ENCODE measurements around the gene HIGD2B.
"Not testable (repeated sequence)": the region's sequence is repeated elsewhere in the genome, so short reads cannot be mapped to it uniquely, and the experiment has no call there.

Gene HIGD2B

DNA sequence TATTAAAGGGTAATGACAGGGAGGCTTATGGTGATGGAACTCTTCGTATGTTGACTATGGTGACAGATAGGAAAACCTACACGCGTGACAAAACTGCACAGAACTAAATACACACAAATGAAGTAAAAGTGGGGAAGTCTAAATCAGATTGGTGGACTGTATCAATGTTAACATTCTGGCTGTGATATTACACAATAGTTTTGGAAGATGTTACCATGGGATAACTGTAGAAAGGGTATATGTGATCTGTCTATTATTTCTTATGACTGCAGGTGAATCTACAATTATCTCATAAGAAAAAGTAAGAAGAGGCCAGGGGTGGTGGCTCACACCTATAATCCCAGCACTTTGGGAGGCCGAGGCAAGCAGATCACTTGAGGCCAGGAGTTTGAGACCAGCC lies 9.1 kb downstream of the HIGD2B start:
- no peak for DNase-seq (ENCODE audit: low read depth)

DNA sequence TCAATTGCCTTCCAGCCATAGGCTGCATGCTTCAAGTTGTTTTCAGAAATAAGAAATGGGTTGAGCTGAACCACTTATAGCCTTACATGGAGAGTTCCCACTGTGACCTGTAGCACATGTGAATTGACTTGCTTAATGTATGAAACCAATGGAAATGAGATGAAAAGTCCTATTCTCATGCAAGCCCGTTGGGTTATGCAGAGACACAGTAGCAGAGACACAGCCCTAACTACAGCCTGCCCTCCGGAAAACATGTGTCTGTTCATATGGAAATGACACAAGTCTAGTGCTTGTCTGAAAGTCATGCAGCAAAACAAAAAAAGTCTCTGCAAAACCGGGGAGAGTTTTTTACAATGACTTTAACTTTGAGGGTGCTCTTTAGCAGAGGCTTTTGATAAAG lies 14.5 kb downstream of the HIGD2B start:
- no peak for DNase-seq (ENCODE audit: low read depth)

DNA sequence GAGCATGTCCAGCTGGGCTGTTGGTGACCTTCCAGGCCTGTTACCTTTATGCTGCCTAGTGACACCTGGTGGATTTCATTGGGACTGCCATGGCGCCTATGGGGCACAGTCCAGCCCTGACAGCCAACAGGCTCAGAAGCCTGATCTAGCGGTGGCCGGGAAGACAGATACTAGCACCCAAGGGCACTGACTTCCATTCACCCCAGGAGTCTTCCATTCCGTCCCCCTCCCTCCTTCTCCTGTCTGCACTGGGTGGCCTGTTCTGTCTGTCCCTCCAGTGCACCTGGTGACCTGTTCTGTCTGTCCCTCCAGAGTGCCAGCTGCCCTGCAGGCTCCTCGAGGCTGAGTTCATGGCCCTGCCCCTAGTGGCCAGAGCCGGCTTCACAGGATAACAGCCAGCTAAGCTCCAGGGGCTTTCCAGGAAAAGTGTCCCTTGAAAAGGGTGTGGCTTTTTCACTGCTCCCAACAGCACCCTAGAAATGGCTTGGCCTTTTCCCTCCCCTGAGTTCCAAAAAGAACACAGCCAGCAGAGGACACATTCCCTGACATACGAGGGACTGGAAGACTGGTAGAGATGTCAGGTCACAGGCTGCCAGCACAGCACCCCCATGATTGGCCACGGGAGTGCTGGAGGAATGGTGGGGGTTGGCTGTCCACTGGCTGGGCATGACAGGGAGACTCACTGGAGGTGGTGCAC lies 15.2 kb downstream of the HIGD2B start:
- peak; percentile 45 for DNase-seq (ENCODE audit: low read depth)

DNA sequence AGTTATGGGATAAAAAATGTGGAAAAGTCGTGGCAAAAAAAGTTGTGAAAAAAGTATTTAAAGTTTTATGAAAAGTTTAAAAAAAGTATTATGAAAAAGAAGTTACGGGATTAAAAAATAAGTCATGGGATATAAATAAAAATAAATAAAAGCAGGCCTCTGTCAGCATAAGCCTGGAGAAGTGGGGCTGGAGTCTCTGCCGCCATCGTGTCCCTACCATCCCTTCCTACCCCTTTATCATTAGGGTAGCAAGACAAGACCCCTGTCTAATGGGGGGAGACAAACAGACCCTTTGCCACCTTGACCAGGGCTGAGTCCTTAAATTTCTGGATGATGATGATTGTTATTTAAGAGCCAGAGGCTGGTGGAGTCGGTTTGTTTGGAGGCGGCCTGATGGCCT lies 16.2 kb downstream of the HIGD2B start:
- not testable (repeated sequence) for DNase-seq (ENCODE audit: low read depth)

DNA sequence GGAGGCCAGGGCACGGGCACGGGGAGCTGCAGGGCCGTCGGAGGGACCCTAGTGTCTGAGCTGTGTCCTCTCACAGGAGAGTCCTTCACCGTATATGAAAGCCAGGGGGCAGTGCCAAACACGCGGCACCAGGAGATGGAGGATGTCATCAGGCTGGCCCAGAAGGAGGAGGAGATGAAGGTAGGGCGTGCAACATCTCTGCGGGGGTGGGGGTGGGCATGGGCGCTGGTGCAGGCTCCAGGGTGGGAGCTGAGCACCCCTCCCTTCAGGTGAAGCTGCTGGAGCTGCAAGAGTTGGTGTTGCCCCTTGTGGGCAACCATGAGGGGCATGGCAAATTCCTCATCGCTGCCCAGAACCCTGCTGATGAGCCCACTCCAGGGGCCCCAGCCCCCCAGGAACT lies 20.3 kb downstream of the HIGD2B start:
- DNase-seq (ENCODE audit: low read depth): not testable (repeated sequence)

DNA sequence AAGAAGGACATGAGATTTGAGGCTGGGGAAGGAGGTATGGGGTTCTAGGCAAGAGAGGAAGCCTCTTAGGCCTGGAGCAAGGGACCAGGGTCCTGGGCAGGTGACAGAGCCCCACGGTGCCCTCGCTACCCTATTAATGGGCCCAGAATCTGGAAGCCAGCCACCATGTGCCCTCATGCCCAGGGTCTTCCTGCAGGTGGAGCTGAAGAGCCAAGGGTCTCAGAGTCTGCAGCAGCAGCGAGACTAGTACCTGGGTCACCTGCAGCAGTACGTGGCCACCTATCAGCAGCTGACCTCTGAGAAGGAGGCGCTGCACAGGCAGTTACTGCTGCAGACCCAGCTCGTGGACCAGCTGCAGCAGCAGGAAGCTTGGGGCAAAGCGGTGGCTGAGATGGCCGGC lies 22.1 kb downstream of the HIGD2B start:
- DNase-seq (ENCODE audit: low read depth): not testable (repeated sequence)

DNA sequence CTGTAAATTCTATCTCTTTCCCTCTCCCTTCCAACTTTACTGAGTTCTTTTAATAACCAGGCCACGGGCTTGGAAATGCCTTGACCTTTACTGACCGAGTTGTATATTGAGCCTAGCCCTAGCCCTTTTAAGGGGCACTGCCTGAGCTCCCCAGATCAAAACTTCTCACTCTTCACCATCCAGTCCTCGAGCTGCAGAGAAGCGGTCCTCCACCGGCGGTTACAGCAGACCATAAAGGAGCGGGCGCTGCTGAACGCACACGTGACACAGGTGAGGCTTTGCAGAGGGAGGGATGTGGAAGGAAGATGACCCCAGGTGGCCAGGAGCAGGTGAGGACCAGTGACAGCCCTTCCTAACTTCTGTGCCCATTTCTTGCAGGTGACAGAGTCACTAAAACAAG lies 24.9 kb downstream of the HIGD2B start:
- not testable (repeated sequence) for DNase-seq (ENCODE audit: low read depth)

DNA sequence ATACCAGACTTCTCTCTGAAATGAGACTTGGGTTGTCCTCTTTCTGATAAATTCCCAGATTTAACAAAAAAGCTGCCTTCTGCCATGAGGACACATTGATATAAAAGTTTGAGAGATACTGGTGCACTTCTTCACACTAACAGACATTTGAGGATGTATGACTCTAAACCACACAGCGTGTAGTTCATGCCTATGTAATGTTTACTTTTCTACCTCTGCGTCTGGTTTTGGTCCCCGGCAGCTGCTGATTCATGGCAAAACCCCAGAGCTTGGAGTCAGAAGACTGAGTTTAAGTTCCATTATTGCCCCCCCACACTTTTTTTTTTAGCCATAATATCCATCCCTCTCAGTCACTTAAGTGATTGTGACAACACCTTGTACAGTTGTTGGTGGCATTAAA lies 30.0 kb downstream of the HIGD2B start:
- not testable (repeated sequence) for DNase-seq (ENCODE audit: low read depth)

DNA sequence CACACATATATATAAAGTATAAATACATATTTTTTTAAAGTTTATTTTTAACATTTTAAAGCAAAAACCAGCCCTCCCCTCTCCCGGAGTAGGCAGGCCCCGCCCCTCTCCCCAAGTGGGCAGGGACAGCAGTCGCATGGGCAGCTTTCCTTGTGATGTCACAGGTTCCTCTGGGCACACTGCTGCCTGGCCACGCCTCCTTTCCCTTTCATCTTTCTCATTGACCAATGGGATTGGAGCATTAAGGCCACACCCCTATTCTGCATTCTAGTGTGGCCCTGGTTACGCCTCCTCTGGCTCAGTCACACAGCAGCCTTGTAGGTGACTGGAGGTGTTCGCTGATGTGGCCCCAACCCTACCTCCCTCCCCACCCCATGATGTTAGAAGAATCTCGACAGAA lies 31.6 kb downstream of the HIGD2B start, which contains the start of gene GOLGA6B:
GOLGA6B (plus strand) TSS at position 301 of the 400 bp plus-strand sequence; CDS start at position 342, 41 bp downstream.
- DNase-seq (ENCODE audit: low read depth): not testable (repeated sequence)

DNA sequence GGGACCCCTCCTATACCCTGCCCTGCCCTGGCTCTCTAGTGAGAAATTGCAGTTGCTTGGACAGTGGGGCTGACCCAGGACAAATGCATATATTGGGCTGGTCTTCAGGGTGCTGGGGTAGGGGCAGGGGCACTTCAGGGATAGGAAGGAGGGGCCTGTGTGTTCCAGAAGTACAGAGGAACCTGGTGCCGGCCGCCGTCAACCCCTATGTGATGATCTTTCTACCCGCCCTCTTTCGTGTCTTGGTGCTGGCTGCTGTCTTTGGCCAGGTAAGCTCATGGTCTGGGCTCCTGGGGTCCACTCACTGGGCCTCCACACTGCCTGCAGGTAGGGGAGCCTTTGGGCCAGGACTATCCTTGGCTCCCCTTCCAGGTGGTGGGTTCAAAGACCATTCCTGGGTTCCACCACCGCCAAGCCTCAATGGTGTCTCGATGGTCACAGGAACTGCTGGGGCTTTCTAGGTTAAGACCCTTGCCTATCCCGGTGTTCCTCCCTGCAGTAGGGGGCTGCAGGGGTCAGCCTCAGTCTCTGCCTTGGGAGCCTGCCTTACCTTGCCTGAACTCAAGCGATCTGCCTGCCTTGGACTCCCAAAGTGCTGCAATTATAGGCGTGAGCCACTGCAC lies 37.2 kb downstream of the HIGD2B start:
- DNase-seq (ENCODE audit: low read depth): not testable (repeated sequence)

DNA sequence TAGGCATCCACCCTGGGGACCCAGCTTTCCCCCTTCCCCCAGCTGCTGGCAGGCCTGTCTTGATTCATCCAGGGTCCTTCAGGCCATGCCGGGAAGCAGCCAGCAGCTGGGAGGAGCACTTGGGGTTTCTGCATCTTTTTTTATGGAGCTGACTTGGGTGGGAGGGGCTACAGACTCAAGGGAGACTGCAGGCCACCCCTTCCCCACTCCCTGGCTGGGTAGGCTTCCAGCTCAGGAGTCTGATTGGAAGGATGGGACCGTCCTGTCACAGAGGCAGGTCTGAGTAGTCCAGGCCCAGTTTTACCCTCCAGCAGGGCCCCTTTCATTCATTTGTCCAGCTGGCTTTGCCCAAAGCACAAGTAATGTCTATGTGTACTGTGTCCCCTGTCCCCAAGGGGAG lies 43.7 kb downstream of the HIGD2B start:
- not testable (repeated sequence) for DNase-seq (ENCODE audit: low read depth)

DNA sequence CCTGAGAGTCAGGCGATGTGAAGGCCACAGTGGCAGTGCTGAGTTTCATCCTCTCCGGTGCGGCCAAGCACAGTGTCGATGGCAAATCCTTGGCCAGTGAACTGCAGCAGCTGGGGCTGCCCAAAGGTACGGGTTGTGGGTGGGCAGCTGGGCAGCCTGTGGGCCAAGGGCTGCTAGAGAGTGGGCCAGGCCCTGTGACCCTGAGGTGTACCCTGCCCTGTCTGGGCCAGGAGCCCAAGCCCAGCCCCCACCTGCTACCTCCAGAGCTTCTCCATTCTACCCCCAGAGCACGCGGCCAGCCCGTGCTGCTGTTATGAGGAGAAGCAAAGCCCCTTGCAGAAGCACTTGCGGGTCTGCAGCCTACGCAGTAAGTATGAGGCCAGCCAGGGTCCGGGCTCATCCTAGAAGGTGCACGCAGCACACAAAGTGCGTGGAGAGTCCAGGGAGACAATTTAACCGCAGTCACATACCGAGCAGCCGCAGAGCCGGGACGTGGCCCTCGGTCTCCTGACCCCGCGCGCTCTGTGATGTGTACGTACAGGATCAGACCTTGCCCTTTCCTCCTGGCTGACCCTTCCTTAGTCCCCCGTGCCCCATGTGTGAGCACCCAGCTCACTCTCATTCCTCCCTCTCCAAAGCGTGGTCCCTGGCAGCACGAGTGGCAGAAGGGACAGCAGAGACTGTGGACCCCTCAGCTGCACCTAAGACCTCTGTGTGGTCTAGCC lies 46.1 kb downstream of the HIGD2B start:
- not testable (repeated sequence) for DNase-seq (ENCODE audit: low read depth)

DNA sequence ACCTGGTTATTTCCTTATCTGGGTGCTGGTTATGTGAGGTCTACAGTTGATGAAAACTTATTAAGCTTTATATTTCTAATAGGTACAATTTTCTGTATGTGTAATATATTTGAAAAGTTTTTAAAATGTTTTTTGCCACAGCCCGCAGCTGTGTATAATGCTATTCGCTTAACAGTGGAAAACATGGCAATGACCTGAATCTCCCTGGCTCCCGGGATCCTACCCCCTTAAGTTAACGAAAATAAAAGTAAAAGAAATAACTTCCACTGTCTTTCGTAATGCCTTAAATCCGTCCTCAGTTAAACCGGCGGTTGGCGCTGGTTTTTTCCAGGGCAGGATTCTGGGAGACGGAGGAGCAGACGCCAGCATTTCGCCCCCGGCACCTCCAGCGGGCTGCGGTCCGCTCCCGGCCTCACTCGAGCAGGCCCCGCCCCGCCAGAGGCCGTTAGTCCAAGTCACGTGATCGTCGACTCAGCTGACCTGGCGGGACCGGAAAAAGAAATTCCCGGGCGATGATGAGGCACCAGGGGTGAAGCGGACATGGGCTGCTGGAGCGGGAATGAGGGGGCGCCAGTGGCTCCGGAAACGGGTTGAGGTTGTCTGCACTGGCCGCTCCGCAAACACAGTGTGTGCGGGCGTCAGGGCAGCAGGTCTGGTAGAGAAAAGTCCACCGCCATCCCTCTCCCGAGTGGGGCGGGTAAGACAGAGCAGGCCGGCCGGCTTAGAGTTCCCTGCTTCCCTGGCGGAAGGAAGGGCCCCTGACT lies 49.3 kb downstream of the HIGD2B start:
- peak; percentile 14 for DNase-seq (ENCODE audit: low read depth)

DNA sequence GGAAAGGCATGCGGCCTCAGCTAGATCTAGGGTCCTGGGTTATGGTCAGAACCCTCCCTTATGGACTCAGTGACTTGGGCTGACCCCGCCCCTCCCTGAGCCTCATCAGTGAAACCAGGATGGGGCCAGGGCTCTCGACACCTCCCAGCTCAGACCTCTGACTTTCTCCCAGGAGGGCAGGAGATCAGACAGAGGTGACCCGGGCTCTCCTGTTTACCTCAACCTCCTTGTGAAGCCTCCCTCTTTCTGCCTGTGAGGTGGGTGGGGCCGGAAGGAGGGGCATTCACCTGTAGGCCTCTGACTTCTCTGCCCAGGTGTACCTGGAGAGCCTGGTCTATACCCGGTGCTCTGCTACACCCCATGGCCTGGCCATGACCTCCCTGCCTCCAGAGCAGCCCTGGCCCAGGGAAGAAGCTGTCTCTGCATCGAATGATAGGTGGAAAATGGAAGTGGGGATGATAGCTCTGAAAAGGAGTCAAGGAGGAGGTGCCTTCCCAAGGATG lies 56.9 kb downstream of the HIGD2B start:
- not testable (repeated sequence) for DNase-seq (ENCODE audit: low read depth)

DNA sequence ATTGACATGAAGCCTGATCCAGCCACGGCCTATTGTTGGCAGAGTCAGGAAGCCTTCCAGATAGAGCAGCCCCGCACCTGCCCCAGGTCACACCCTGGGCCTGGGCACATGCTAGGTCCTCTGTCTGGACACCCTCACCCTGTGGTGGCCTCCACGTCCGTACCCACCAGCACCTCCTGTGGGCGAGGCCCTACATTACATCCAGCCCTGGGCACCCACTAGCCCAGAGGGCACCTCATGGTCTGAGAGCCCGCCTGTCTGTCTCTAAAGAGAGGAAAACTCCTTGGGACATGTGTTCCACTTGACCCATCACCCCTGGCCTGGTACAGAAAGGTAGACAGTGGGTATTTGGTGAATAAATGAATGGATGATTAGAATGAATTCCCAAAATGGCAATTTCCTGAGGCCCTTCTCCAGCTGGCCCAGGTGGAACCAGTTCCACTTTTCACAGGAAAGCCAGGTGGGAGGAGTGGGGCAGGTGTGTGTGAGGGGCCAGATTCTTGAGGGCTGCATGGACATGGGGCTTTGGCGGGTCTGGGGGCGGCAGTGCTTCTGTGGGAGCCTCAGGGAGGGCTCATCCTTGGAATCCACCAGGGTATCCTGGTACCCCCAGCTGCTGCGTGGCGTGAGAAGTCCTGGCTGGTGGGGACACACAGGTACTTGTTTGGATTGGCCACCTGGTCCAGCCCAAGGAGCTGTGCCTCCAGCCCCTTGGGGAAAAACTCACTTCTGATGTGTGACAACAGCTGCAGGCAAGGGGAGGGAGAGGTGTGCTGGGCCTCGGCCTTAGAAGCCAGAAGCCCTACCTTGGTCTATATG lies 57.5 kb downstream of the HIGD2B start:
- DNase-seq (ENCODE audit: low read depth): not testable (repeated sequence)

DNA sequence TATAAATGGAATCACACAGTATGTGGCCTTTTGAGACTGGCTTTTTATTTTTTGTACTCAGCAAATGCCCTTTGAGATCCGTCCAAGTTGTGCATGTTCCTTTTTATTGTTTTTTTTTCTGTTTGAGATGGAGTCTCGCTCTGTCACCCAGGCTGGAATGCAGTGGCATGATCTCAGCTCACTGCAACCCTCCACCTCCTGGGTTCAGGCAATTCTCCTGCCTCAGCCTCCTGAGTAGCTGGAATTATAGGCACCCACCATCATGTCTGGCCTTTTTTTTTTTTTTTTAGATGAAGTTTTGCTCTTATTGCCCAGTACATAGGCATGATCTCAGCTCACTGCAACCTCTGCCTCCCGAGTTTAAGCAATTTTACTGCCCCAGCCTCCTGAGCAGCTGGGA lies 59.8 kb downstream of the HIGD2B start:
- DNase-seq (ENCODE audit: low read depth): not testable (repeated sequence)
